GM18502 (cell line): ENCODE measurements around the gene EPS15.
A peak's percentile ranks its signal among the peaks of the same experiment; 100 is the strongest.

Experiments used
- ATAC-seq: cut with Tn5 transposase; IDR thresholded peaks from one replicate; pipeline ENCODE4 v1.9.1; 2021; ENCODE audit warnings: mild to moderate bottlenecking; ENCODE audit not compliant: unreplicated experiment, poor library complexity

Gene EPS15

GRCh38 chr1:51516649-51517158 lies 2.4 kb downstream of the EPS15 start:
- ATAC-seq: no peak

- ATAC-seq: no peak
These were observed 3.0 kb downstream of the EPS15 start for GRCh38 chr1:51515982-51516648.

- no peak for ATAC-seq
These were observed 3.6 kb downstream of the EPS15 start for GRCh38 chr1:51515312-51515960.

- no peak for ATAC-seq
These were observed 4.3 kb downstream of the EPS15 start for GRCh38 chr1:51514733-51515132.

- ATAC-seq: no peak
These were observed 6.5 kb downstream of the EPS15 start for GRCh38 chr1:51512606-51513005.

- ATAC-seq: no peak
These were observed 6.9 kb downstream of the EPS15 start for GRCh38 chr1:51512120-51512519.

- ATAC-seq: no peak
These were observed 9.3 kb downstream of the EPS15 start for GRCh38 chr1:51509773-51510172.

GRCh38 chr1:51506537-51506936 lies 12.5 kb downstream of the EPS15 start:
- peak; percentile 36 for ATAC-seq

- peak; percentile 43 for ATAC-seq
These were observed 14.1 kb downstream of the EPS15 start for GRCh38 chr1:51504806-51505525.

GRCh38 chr1:51501218-51501630 lies 17.8 kb downstream of the EPS15 start:
- peak; percentile 64 for ATAC-seq

GRCh38 chr1:51499694-51500093 lies 19.4 kb downstream of the EPS15 start:
- ATAC-seq: no peak

GRCh38 chr1:51498924-51499323 lies 20.1 kb downstream of the EPS15 start:
- no peak for ATAC-seq

GRCh38 chr1:51497340-51497739 lies 21.7 kb downstream of the EPS15 start:
- ATAC-seq: no peak

- ATAC-seq: no peak
These were observed 24.8 kb downstream of the EPS15 start for GRCh38 chr1:51494138-51494830.

GRCh38 chr1:51491166-51491981 lies 27.7 kb downstream of the EPS15 start:
- peak; percentile 57 for ATAC-seq

GRCh38 chr1:51489472-51489871 lies 29.6 kb downstream of the EPS15 start:
- no peak for ATAC-seq

GRCh38 chr1:51488372-51489050 lies 30.6 kb downstream of the EPS15 start:
- no peak for ATAC-seq

- no peak for ATAC-seq
These were observed 31.4 kb downstream of the EPS15 start for GRCh38 chr1:51487628-51488027.

GRCh38 chr1:51484591-51484990 lies 34.5 kb downstream of the EPS15 start:
- ATAC-seq: no peak
